GM12891 (cell line): ENCODE data around the gene LIMS2.

Source experiments
- POLR2AphosphoS5 ChIP-seq: IDR thresholded peaks from 2 replicates; pipeline ENCODE4 v1.6.1; 2011; ENCODE audit warnings: low read depth, low read length, control low read depth
- TAF1 ChIP-seq: IDR thresholded peaks from 2 replicates; pipeline ENCODE4 v1.6.1; 2011; ENCODE audit warnings: low read depth, low read length, control low read depth

GRCh38 chr2:127673291-127674069 is 1.9 kb downstream of the LIMS2 start:
- TF ChIP-seq POLR2AphosphoS5 (no peak), TAF1 (no peak)
